Activated CD8-positive, alpha-beta memory T cell treated with anti-CD3 and anti-CD28 coated beads for 24 hours (primary cell): ENCODE data around the gene TTLL12.

Experiments
- DNase-seq: peaks from one replicate; pipeline ENCODE4 v3.0.0-alpha.2; 2020

TTLL12 gene

DNA sequence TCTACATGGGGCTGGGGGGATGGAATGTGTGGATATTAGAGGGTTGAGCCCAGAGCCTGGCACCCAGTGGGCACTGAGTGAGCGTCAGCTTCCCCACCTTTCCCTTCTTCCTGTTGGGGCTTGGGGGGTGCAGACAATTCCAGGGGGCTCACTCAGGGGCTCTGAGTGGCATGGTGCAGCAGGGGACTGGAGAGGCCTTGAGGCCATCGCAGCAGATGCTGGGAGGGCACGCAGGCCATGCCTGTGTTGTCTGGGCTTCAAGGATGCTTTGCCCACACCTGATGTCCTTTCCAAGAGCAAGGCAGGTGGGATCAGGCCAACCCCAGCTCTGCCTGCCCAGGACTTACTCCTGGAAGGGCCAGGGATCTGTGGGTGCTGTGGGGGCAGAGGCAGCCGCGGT, 11.2 kb upstream of the TTLL12 start:
- no peak for DNase-seq

DNA sequence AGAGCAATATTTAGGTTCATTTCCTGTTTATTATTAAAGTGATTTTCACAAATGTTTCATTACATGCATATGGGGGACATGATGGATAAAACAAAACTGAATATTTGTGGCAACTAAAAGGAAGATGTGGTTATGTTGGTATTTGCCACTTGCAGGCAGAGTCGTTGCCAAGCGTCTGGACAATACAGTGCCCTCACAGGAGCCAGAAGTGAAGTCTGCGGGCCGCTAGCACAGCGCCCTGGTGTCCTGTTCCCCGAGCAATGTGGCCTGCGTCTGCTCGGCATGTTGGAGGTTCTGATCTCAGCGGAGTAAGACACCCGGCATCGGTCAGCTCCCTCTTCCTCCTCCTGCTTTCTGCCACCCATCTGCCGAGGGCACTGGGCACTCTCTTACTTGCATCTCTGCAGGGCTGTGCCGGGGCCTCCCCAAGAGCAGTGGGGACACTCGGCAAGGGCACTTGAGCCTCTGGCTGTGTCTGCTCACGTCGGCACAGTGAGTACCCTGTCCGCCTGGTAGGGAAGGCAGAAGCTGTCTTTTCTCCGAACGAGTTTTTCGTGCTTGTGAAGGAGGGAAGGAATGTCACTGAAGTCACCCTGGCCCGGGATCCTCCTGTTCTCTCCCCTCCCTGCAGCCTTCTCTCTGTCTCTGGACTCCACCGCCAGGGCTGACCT, 10.5 kb upstream of the TTLL12 start:
- DNase-seq: no peak

DNA sequence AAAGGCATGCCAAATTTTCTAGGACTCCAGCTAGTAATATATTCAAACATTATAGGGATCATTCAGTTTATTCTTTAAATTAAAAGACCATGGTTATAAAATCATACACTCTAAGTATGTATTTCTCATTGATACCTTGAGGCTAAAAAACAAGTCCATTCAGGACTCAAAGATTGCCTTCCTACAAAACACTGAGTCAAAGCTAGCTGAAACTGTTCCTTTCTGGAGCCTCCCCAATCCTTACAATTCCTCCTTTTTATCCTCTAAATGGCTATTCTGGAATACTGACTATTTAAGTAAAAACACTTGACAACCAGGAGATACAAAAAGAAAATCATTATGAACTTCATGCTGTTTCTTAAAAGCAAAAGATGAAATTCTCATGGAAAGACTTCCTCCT, 4.9 kb upstream of the TTLL12 start:
- no peak for DNase-seq

GRCh38 chr22:43188829-43189545, 2.1 kb upstream of the TTLL12 start:
- DNase-seq: no peak

DNA sequence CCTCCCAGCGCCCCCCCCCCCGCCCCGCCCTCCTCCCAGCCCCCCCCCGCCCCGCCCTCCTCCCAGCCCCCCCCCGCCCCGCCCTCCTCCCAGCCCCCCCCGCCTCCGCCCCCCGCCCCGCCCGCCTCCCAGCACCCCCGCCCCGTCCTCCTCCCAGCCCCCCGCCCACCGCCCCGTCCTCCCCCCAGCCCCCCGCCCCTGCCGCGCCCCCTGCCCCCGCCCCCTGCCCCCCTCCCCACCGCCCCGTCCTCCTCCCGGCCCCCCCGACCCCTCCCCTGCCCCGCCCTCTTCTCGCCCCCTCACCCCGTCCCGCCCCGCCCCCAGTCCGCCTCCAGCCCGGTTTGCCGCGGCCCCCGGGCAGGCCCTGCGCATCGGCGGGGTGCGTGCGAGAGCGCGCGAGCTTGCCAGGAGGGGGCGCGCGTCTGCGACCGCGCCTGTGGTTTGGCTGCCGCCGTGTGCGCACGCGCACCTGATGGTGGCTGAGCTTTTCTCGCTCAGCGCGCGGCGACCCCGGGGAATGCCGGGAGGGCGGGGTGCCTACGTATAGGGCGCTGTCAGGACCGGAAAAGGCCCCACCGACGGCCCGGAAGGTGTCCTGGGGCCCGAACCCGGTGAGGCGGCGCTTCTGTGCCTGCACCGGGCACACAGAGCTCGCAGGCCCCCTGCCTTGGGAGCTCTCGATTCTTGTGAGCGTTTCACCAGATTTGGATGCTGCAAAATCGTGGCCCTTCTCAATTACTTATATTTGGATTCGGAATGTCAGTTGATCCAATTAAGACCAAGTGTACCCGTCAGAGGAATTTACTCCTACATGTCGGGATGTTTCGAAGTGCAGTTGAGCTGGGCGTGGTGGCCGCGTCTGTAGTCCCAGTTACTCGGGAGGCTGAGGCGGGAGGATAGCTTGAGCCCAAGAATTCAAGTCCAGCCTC, 501 bp upstream of the TTLL12 start:
- DNase-seq: peak; percentile 98

DNA sequence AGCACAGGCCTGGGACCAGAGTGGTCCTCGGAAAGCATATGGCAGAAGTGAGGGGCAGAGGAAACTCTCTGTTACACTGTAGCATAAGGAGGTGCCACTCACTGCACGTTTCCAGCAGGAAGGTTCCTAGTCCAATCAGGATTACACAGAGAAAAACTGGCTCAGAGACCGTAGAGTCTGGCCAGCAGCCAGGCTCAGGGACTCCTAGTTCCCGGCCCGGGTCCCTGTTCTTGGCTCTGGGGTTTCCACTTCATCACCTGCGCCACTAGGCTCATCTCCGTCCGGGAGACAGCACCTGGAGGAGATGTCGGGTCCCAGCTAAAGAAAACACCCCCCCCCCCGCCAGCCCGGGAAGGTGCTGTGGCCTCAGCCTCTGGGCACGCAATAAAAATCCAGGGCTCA, 1.1 kb downstream of the TTLL12 start:
- no peak for DNase-seq

DNA sequence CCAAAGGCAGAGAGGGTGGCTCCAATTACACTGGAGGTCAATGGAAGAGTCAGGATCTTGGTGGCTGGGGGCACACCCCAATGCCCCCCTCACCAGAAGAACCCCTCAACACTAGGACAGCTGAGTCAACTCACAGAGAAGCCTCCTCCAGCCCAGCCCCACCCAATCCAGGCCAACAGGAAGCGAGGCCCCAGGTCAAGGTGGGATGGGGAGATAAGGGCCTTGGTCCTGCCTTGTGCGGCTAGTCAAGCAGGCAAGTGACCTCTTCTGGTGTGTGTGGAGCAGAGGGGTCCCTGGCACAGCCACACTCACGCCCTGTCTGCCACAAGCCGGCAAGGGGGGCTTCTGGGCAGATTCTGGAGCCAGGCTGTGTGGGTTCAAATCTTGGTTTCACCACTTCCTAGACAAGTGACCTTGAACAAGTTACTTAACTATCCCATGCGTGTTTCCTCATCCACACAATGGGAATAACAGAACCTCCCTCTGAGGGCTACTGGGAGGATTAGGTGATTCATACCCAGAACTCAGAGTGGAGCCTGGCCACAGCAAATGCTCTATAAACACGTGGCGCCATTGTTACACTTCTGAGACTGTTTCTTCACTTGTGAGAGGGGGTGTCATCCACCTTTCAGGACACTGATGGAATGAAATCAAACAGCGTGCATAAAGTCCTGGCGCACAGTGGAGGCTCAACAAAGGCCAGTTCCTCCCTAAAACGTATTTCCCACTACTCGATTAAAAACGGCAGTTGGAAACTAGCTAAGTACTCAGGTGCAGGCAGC, 3.2 kb downstream of the TTLL12 start:
- DNase-seq: no peak

DNA sequence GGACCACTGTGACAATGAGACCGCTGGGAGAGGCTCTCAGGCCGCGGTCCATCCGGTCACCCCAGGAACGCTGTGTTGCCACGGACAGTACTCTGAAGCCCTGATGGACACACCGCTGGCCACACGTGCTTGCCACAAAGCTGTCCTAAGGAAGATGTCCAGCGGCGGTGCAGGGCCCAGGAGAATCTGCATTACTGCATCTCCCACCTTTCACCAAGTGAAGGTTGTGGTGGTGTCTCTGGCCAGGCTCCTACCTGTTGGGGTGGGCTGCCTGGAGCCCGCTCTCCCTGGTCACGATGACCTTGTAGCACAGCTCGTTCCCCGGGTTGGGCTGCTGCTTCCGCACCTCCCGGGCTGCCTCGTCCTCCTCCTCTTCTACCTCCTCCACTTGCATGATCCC, 4.2 kb downstream of the TTLL12 start:
- no peak for DNase-seq

GRCh38 chr22:43182118-43182517, 4.8 kb downstream of the TTLL12 start:
- no peak for DNase-seq

DNA sequence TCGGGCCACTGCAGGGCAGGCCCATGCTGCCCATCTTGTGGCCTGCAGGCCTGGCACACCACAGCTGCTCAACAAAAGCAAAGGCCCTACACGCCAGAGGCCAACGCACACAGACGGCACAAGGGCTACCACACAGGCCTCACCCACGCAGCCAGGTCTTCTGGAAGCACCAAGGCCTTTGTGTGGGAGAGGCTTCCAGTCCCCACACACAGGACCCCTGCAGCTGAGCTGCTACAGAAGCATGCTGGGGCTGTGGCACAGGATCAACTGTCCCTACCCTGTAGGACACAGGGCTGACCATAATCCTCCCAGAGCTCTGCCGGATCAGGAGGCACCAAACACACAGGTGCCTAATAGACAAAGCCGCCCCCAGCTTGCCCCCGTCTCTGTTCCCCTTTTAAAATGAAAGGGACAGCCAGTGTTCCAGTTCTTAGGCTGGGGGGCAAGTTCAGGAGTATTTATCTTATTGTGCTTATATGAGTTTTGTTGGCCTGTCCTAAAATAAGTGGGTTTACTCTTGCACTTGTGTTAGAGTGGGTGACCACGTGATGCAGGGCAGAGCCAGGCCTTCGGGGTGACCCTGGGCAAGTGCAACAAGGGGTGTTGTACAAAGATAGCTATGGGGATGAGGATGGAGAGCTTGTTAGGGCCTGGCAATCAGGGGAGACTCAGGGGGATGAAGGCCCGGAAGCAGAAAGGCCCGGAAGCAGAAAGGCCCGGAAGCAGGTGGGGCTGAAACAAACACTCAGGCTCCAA, 5.4 kb downstream of the TTLL12 start:
- DNase-seq: no peak

DNA sequence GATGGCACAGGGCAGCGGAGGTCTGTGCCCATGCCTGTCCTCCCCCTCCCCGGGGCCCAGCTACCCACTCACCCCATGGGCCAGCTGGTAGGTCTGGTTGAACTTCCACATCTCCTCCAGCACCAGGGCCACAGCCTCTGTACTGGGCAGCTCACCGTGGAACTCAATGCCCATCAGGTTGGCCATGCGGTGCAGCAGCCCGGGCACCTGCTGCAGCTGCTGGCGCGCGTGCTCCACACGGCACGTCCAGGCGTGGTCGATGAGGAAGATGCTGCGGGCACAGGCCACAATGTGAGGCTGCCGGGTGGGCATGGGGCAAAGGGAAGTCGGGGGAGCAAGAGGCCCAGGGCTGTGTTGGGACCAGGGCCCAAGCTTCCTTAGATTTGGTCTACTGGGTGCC, 6.3 kb downstream of the TTLL12 start:
- DNase-seq: no peak

GRCh38 chr22:43179911-43180195, 7.1 kb downstream of the TTLL12 start:
- DNase-seq: no peak

DNA sequence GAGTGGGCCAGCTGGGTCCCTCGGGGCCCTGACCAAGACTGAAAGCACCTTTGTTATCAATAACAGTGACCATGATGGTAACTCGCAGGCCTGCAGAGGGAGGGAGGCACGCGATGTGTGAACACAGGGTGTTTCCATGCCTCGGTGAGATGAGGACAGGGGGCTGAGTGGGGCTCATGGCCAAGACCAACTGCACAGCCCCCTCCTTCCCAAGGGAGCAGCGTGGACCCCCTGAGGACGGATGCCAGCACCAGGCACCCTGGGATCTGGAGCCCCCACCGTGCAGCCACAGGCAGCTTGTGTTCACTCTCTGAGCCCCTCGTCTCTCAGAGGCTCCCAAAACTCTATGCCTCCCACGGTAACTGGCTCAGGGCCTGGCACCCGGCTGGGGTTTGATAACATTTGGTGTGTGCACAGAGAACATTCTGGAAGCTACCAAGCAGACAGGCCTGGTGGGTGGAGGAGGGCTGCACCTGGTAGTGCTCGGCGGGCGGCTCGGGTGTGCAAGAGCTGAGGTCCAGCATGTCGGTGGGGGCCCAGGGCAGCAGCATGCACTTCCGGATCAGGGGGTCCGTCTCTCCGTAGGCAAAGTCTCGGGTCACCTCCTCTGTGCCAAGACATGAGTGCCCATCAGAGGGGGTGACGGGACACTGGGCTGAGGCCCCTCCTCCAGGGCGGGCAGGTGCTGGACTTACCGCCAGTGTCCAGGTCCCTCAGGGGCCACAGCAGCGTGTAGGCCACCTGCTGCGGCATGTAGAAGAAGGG, 7.6 kb downstream of the TTLL12 start:
- no peak for DNase-seq

GRCh38 chr22:43177479-43177878, 9.5 kb downstream of the TTLL12 start:
- no peak for DNase-seq

GRCh38 chr22:43176090-43176489, 10.8 kb downstream of the TTLL12 start:
- DNase-seq: no peak

- no peak for DNase-seq
Observed at GRCh38 chr22:43174941-43175531, 11.9 kb downstream of the TTLL12 start.

- DNase-seq: no peak
Observed at GRCh38 chr22:43173976-43174720, 12.8 kb downstream of the TTLL12 start.

DNA sequence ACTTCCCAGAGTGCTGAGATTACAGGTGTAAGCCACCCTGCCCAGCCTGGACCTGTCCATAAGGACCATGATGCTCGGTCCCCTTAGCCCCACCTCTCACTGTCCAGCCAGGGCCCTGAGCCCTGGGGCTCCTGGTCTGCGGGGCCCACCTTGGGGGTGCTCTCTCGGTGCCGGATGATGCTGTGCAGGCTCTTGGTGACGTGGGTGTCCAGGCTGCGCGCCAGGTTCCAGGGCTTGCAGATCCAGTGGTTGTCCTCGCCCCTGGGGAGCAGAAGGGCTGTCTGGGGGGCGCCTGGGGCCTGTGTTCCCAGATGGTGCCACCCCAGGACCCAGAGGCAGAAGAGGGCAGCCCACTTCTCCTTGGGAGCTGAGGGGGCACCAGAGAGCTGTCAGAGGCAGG, 13.4 kb downstream of the TTLL12 start:
- DNase-seq: no peak

DNA sequence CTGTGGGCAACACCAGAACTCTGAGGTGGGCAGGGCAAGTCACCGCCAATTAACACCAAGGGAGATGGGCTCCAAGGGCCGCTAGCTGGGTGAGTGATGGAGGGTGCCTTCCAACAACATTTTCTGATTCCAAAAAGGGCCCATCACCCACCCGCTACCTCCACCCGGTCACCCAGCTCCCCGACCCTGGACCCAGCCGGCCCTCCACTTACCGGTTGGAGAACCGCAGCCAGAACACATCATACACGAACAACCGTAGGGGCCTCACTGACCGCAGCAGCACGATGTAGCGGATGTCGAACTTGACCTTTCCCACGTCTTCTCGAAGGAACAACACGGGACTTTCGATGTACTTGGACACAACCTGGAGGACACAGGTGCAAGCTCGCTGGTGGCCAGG, 14.7 kb downstream of the TTLL12 start:
- DNase-seq: no peak

- DNase-seq: no peak
Observed at GRCh38 chr22:43171607-43172006, 15.3 kb downstream of the TTLL12 start.
